Loucy (cell line): ENCODE measurements around the gene RPA3.
A peak's percentile ranks its signal among the peaks of the same experiment; 100 is the strongest.

Experiments
- H2AFZ ChIP-seq: fragments of 200-600 bp; sonication (generic); 2 replicates; pipeline ENCODE4 v1.6.0; 2016; ENCODE audit warnings: antibody characterized with exemption, mild to moderate bottlenecking, low read length, moderate library complexity
- H3F3A ChIP-seq: fragments of 200-600 bp; 2 replicates; pipeline ENCODE4 v1.6.0; 2016; ENCODE audit warnings: antibody characterized with exemption, low read depth, mild to moderate bottlenecking
- H3K27me3 ChIP-seq: fragments of 200-600 bp; sonication (generic); 2 replicates; pipeline ENCODE4 v1.6.1; 2014; ENCODE audit warnings: low read length, mild to moderate bottlenecking; ENCODE audit not compliant: insufficient read depth, poor library complexity, severe bottlenecking
- H3K36me3 ChIP-seq: fragments of 200-600 bp; sonication (generic); 2 replicates; pipeline ENCODE4 v1.6.1; 2016; ENCODE audit warnings: low read length; ENCODE audit not compliant: insufficient read depth
- H3K4me1 ChIP-seq: fragments of 200-600 bp; sonication (generic); 2 replicates; pipeline ENCODE4 v1.5.1; 2014; ENCODE audit warnings: low read length, mild to moderate bottlenecking; ENCODE audit not compliant: insufficient read depth, poor library complexity, severe bottlenecking
- H3K4me2 ChIP-seq: fragments of 200-600 bp; sonication (generic); 2 replicates; pipeline ENCODE4 v1.6.0; 2014; ENCODE audit warnings: antibody characterized with exemption, low read length, low read depth, mild to moderate bottlenecking; ENCODE audit not compliant: poor library complexity, severe bottlenecking
- H3K4me3 ChIP-seq: fragments of 200-600 bp; sonication (generic); 2 replicates; pipeline ENCODE4 v1.5.1; 2014; ENCODE audit warnings: low read length, mild to moderate bottlenecking, mixed read lengths; ENCODE audit not compliant: poor library complexity, severe bottlenecking
- H3K79me2 ChIP-seq: fragments of 200-600 bp; sonication (generic); 2 replicates; pipeline ENCODE4 v1.6.1; 2014; ENCODE audit warnings: low read length; ENCODE audit not compliant: insufficient read depth
- H3K9ac ChIP-seq: fragments of 200-600 bp; sonication (generic); 2 replicates; pipeline ENCODE4 v1.6.0; 2014; ENCODE audit warnings: mild to moderate bottlenecking, low read depth, low read length, moderate library complexity; ENCODE audit not compliant: poor library complexity, severe bottlenecking
- H3K9me2 ChIP-seq: fragments of 200-600 bp; sonication (generic); replicated peaks from 2 replicates; pipeline ENCODE4 v1.6.1; 2016; ENCODE audit warnings: low read depth, low read length, mixed read lengths
- H3K9me3 ChIP-seq: fragments of 200-600 bp; sonication (generic); 2 replicates; pipeline ENCODE4 v1.6.1; 2014; ENCODE audit warnings: mild to moderate bottlenecking, antibody characterized with exemption, low read length, low read depth; ENCODE audit not compliant: insufficient read depth
- H4K20me1 ChIP-seq: fragments of 200-600 bp; sonication (generic); 2 replicates; pipeline ENCODE4 v1.6.0; 2014; ENCODE audit warnings: antibody characterized with exemption, low read length, mild to moderate bottlenecking; ENCODE audit not compliant: insufficient read depth, poor library complexity, severe bottlenecking
- EZH2phosphoT487 ChIP-seq: fragments of 200-600 bp; IDR thresholded peaks from 2 replicates; pipeline ENCODE4 v1.6.1; 2018; ENCODE audit warnings: antibody characterized with exemption, mild to moderate bottlenecking, moderate library complexity, borderline replicate concordance
- TF ChIP-seq, protein P1 (sequence below): fragments of 200-600 bp; sonication (generic); conservative IDR thresholded peaks from 2 replicates; pipeline ENCODE4 v1.5.1; 2014; ENCODE audit warnings: mild to moderate bottlenecking, antibody characterized with exemption, low read length

Gene RPA3

DNA sequence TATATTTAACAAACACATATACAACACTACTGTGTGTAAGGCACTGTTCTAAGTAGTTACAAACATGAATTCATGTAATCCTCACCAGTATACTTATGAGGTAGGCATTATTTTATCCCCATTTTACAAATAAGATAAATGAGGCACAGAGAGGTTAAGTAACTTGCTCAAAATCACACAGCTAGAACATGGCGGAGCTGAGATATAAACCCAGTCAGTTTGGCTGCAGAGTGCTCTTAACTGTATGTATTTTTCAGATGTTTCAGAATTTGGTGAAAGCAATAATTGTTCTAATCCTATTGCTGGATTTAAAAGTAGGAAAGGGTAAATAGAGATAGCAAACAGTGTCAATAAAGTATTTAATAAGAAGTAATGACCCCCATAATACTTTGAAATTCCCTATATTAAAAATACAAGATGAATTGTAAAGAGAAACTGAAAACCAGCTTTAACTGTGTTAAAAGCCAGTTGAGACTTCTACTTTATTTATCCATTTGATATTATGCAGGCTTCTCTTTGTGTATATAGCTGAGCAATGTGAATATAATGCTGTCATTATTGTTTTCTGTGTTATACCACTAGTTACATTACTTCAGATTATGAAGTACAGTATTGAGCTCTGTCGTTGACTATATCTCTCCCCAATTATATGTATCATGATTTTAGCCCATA, 32.3 kb upstream of the RPA3 start:
- peaks cover 6% of the 10 kb centered on the region; the same call in 1 of the 2 replicates for H3F3A ChIP-seq

DNA sequence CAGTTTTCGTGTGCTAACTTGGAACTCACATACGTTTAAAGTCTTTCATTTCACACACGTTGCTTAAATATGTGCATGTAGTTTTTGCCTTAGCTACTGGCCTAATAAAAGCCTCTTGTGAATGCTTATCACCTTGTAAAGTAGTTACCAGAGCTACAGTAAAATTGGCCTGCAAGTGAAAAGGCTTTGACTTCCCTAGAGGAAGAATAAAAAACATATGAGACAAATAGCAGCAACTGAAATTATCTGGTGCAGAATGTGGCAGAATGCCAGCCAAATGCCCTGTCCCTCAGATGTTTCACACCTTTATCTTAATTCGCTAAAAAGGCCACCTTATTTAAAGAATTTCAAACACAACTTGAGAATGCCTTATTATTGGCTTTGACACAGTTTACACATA, 28.1 kb upstream of the RPA3 start:
- TF ChIP-seq, protein P1, sequence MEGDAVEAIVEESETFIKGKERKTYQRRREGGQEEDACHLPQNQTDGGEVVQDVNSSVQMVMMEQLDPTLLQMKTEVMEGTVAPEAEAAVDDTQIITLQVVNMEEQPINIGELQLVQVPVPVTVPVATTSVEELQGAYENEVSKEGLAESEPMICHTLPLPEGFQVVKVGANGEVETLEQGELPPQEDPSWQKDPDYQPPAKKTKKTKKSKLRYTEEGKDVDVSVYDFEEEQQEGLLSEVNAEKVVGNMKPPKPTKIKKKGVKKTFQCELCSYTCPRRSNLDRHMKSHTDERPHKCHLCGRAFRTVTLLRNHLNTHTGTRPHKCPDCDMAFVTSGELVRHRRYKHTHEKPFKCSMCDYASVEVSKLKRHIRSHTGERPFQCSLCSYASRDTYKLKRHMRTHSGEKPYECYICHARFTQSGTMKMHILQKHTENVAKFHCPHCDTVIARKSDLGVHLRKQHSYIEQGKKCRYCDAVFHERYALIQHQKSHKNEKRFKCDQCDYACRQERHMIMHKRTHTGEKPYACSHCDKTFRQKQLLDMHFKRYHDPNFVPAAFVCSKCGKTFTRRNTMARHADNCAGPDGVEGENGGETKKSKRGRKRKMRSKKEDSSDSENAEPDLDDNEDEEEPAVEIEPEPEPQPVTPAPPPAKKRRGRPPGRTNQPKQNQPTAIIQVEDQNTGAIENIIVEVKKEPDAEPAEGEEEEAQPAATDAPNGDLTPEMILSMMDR = no peak
- TF ChIP-seq EZH2phosphoT487 = no peak
- peak overlapping the region; percentile 69 for H3K4me2 ChIP-seq
- H3K9ac ChIP-seq = peak overlapping the region; percentile 61
- H3K9me2 ChIP-seq = no peaks in the 10 kb centered on the region
- peaks cover 45% of the 10 kb centered on the region for H3K4me1 ChIP-seq
- peak overlapping the region; percentile 58 for H3K4me3 ChIP-seq
- H3K79me2 ChIP-seq = no peaks in the 10 kb centered on the region
- peaks cover 6% of the 10 kb centered on the region; the same call in 1 of the 2 replicates for H3F3A ChIP-seq
- H4K20me1 ChIP-seq = no peaks in the 10 kb centered on the region
- no peaks in the 10 kb centered on the region for H3K36me3 ChIP-seq
- no peaks in the 10 kb centered on the region for H3K9me3 ChIP-seq
- no peaks in the 10 kb centered on the region for H3K27me3 ChIP-seq
- peak overlapping the region; percentile 44 for H2AFZ ChIP-seq

More for the DNA sequence above, 32.3 kb upstream of the RPA3 start:
- Histone ChIP-seq H2AFZ (peak overlapping the region; percentile 33; the same call in 1 of the 2 replicates), H4K20me1 (no peaks in the 10 kb centered on the region), H3K4me2 (peak overlapping the region; percentile 51), H3K27me3 (no peaks in the 10 kb centered on the region), H3K9me2 (no peaks in the 10 kb centered on the region), H3K9me3 (no peaks in the 10 kb centered on the region), H3K79me2 (no peaks in the 10 kb centered on the region), H3K9ac (peak overlapping the region; percentile 39), H3K4me1 (peaks cover 50% of the 10 kb centered on the region), H3K36me3 (no peaks in the 10 kb centered on the region), H3K4me3 (peak overlapping the region; percentile 27)
- no peak for TF ChIP-seq EZH2phosphoT487
- TF ChIP-seq, protein P1 = no peak

GRCh38 chr7:7745966-7746365, 27.6 kb upstream of the RPA3 start:
- Histone ChIP-seq H4K20me1 (no peaks in the 10 kb centered on the region), H3K9ac (peak overlapping the region; percentile 61), H3K4me3 (peak overlapping the region; percentile 58), H3K27me3 (no peaks in the 10 kb centered on the region), H3K4me2 (peak overlapping the region; percentile 69), H3K9me3 (no peaks in the 10 kb centered on the region), H3K79me2 (no peaks in the 10 kb centered on the region), H3K36me3 (no peaks in the 10 kb centered on the region), H3K9me2 (no peaks in the 10 kb centered on the region), H3K4me1 (peaks cover 40% of the 10 kb centered on the region), H2AFZ (peak overlapping the region; percentile 44), H3F3A (peaks cover 6% of the 10 kb centered on the region; the same call in 1 of the 2 replicates)
- TF ChIP-seq, protein P1 = no peak
- TF ChIP-seq EZH2phosphoT487 = no peak
